Astrocyte (in vitro differentiated cells and primary cell): Measurements from ENCODE around the gene IKBKE. TPM values are rescaled to one million over a fixed set of nuclear protein-coding genes. Genes with fewer than 3 reads are reported as not detected.

Experiments
- DNase-seq: peaks from one replicate; pipeline ENCODE4 v3.0.0-alpha.2; 2010; ENCODE audit warnings: low read depth
- FAIRE-seq: peaks from 2 replicates; lab custom pipeline; 2011; peaks lifted over from hg19 to GRCh38; lab: Jason Lieb, UNC
- H2AFZ ChIP-seq: 2 replicates; pipeline ENCODE4 v1.6.0; 2012; ENCODE audit warnings: low read depth, low read length, inconsistent platforms
- H3K27ac ChIP-seq: 2 replicates; pipeline ENCODE4 v1.5.1; 2011; ENCODE audit warnings: low read depth, low read length, inconsistent platforms
- H3K27me3 ChIP-seq: 2 replicates; pipeline ENCODE4 v1.6.0; 2011; ENCODE audit warnings: low read length, inconsistent platforms; ENCODE audit not compliant: insufficient read depth
- H3K36me3 ChIP-seq: 2 replicates; pipeline ENCODE4 v1.5.1; 2011; ENCODE audit warnings: low read length, inconsistent platforms; ENCODE audit not compliant: insufficient read depth
- H3K4me1 ChIP-seq: 2 replicates; pipeline ENCODE4 v1.5.1; 2011; ENCODE audit warnings: low read length, inconsistent platforms; ENCODE audit not compliant: insufficient read depth
- H3K4me2 ChIP-seq: 2 replicates; pipeline ENCODE4 v1.6.0; 2012; ENCODE audit warnings: low read length, inconsistent platforms
- H3K4me3 ChIP-seq: 2 replicates; pipeline ENCODE4 v1.5.1; 2011; ENCODE audit warnings: low read depth, mild to moderate bottlenecking, low read length, inconsistent platforms; ENCODE audit not compliant: insufficient read depth
- H3K79me2 ChIP-seq: 2 replicates; pipeline ENCODE4 v1.6.0; 2012; ENCODE audit warnings: mild to moderate bottlenecking, low read length, inconsistent platforms; ENCODE audit not compliant: insufficient read depth
- H3K9ac ChIP-seq: 2 replicates; pipeline ENCODE4 v1.6.0; 2012; ENCODE audit warnings: mild to moderate bottlenecking, low read length, inconsistent platforms
- H3K9me3 ChIP-seq: 2 replicates; pipeline ENCODE4 v1.5.1; 2012; ENCODE audit warnings: low read depth, mild to moderate bottlenecking, low read length, inconsistent platforms; ENCODE audit not compliant: insufficient read depth
- H4K20me1 ChIP-seq: 2 replicates; pipeline ENCODE4 v1.6.0; 2012; ENCODE audit warnings: low read length, inconsistent platforms; ENCODE audit not compliant: insufficient read depth
- H3K27ac Mint-ChIP-seq: one replicate; pipeline ENCODE4 v1.8.0; 2021; ENCODE audit warnings: mild to moderate bottlenecking, mixed read lengths; ENCODE audit not compliant: unreplicated experiment
- H3K27me3 Mint-ChIP-seq: one replicate; pipeline ENCODE4 v1.8.0; 2021; ENCODE audit warnings: low read depth, mixed read lengths; ENCODE audit not compliant: unreplicated experiment
- H3K36me3 Mint-ChIP-seq: one replicate; pipeline ENCODE4 v1.8.0; 2021; ENCODE audit warnings: low read depth, mixed read lengths; ENCODE audit not compliant: unreplicated experiment
- H3K4me1 Mint-ChIP-seq: one replicate; pipeline ENCODE4 v1.8.0; 2021; ENCODE audit warnings: low read depth, mixed read lengths; ENCODE audit not compliant: unreplicated experiment
- H3K4me3 Mint-ChIP-seq: one replicate; pipeline ENCODE4 v1.8.0; 2021; ENCODE audit warnings: mild to moderate bottlenecking, moderate library complexity, mixed read lengths; ENCODE audit not compliant: unreplicated experiment
- H3K9me3 Mint-ChIP-seq: one replicate; pipeline ENCODE4 v1.8.0; 2021; ENCODE audit warnings: mild to moderate bottlenecking, mixed read lengths; ENCODE audit not compliant: unreplicated experiment
- EZH2 ChIP-seq: IDR thresholded peaks from 2 replicates; pipeline ENCODE4 v1.6.1; 2012; ENCODE audit warnings: mild to moderate bottlenecking, low read length, inconsistent platforms; ENCODE audit not compliant: insufficient read depth
- total RNA-seq: library from RNA; stranded (reverse); gene quantifications from 2 replicates; pipeline ENCODE4 v1.2.1, GENCODE V29; 2021
- TF ChIP-seq, protein P1 (sequence below): IDR thresholded peaks from 2 replicates; pipeline ENCODE4 v1.5.1; 2011; ENCODE audit warnings: low read depth, mild to moderate bottlenecking, inconsistent platforms, low read length, moderate library complexity; ENCODE audit not compliant: insufficient read depth

Gene IKBKE
- total RNA-seq, 1 donor from 2014 or later = 17.0 TPM

- H4K20me1 ChIP-seq = peaks cover 14% of the 10 kb centered on the region
- Mint-ChIP-seq H3K4me1 (peaks cover 14% of the 10 kb centered on the region), H3K36me3 (peaks cover 59% of the 10 kb centered on the region), H3K27me3 (no peaks in the 10 kb centered on the region), H3K4me3 (no peak overlapping the region), H3K9me3 (no peaks in the 10 kb centered on the region), H3K27ac (no peak overlapping the region)
- FAIRE-seq = no peak
- peaks cover 12% of the 10 kb centered on the region for H3K4me1 ChIP-seq
- H3K9ac ChIP-seq = no peak overlapping the region
- peaks cover 7% of the 10 kb centered on the region for H3K36me3 ChIP-seq
- H3K27me3 ChIP-seq = no peaks in the 10 kb centered on the region
- H3K4me2 ChIP-seq = no peak overlapping the region
- DNase-seq = peak; percentile 52
- no peak overlapping the region for H2AFZ ChIP-seq
- no peaks in the 10 kb centered on the region for H3K9me3 ChIP-seq
- no peaks in the 10 kb centered on the region for H3K79me2 ChIP-seq
- TF ChIP-seq, protein P1, sequence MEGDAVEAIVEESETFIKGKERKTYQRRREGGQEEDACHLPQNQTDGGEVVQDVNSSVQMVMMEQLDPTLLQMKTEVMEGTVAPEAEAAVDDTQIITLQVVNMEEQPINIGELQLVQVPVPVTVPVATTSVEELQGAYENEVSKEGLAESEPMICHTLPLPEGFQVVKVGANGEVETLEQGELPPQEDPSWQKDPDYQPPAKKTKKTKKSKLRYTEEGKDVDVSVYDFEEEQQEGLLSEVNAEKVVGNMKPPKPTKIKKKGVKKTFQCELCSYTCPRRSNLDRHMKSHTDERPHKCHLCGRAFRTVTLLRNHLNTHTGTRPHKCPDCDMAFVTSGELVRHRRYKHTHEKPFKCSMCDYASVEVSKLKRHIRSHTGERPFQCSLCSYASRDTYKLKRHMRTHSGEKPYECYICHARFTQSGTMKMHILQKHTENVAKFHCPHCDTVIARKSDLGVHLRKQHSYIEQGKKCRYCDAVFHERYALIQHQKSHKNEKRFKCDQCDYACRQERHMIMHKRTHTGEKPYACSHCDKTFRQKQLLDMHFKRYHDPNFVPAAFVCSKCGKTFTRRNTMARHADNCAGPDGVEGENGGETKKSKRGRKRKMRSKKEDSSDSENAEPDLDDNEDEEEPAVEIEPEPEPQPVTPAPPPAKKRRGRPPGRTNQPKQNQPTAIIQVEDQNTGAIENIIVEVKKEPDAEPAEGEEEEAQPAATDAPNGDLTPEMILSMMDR = no peak
- no peak overlapping the region for H3K27ac ChIP-seq
- no peak overlapping the region for H3K4me3 ChIP-seq
These were observed 25.2 kb upstream of the IKBKE start for GRCh38 chr1:206445116-206445515.

GRCh38 chr1:206445911-206446356 lies 24.3 kb upstream of the IKBKE start:
- H3K4me3 Mint-ChIP-seq = no peak overlapping the region
- Histone ChIP-seq H3K27me3 (no peaks in the 10 kb centered on the region), H3K36me3 (peaks cover 14% of the 10 kb centered on the region), H3K4me3 (no peak overlapping the region), H3K4me2 (no peak overlapping the region), H2AFZ (no peak overlapping the region), H3K4me1 (peaks cover 12% of the 10 kb centered on the region), H4K20me1 (peaks cover 14% of the 10 kb centered on the region), H3K9ac (no peak overlapping the region), H3K27ac (no peak overlapping the region), H3K79me2 (no peaks in the 10 kb centered on the region), H3K9me3 (no peaks in the 10 kb centered on the region)
- TF ChIP-seq EZH2 = no peak
- TF ChIP-seq, protein P1 = no peak
- H3K27ac Mint-ChIP-seq = no peak overlapping the region
- H3K9me3 Mint-ChIP-seq = no peaks in the 10 kb centered on the region
- FAIRE-seq (no peak), DNase-seq (no peak)
- H3K4me1 Mint-ChIP-seq = peaks cover 19% of the 10 kb centered on the region
- peaks cover 55% of the 10 kb centered on the region for H3K36me3 Mint-ChIP-seq
- no peaks in the 10 kb centered on the region for H3K27me3 Mint-ChIP-seq

DNA sequence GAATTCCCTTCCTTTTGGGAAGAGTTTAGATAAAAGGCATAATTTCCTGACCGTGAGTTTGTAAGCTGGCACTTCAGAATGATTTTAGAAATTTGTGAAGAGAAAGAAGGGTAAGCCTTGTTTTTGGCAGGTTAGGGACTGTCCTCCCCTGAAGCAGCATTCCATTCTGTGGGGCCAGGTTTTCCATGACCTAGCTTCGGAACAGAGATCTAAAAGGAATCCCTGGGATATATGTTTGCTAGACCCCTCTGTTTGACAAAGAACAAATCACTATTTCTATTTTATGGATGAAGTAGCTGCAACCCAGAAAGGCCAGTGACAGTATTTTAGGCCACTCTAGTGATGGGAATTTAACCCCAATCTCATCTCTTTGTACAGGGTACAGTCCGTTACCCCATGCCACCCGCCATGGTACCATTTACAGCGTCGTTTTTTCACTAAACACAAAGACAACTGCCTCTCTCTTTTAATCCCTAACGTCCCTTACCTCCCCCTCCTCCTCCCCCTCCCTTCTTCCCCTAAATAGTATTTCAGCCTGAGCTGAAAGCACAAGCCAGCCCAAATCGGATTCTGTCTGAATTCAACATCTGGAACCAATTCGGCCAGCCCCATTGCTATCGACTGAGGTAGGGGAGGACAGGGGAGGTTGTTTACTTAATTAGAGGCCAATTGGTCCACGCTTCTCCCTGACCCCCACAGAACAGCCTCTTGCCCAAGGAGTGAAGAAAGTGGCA lies 23.4 kb upstream of the IKBKE start:
- H3K27me3 Mint-ChIP-seq = no peaks in the 10 kb centered on the region
- Histone ChIP-seq H3K4me3 (no peak overlapping the region), H3K9me3 (no peaks in the 10 kb centered on the region), H3K27me3 (no peaks in the 10 kb centered on the region), H4K20me1 (peaks cover 14% of the 10 kb centered on the region), H3K9ac (no peak overlapping the region), H3K4me2 (no peak overlapping the region), H3K4me1 (peaks cover 10% of the 10 kb centered on the region), H3K36me3 (peaks cover 24% of the 10 kb centered on the region), H3K27ac (no peak overlapping the region), H2AFZ (no peak overlapping the region), H3K79me2 (no peaks in the 10 kb centered on the region)
- H3K4me1 Mint-ChIP-seq = peaks cover 19% of the 10 kb centered on the region
- peaks cover 58% of the 10 kb centered on the region for H3K36me3 Mint-ChIP-seq
- H3K9me3 Mint-ChIP-seq = no peaks in the 10 kb centered on the region
- no peak for DNase-seq
- no peak overlapping the region for H3K27ac Mint-ChIP-seq
- no peak overlapping the region for H3K4me3 Mint-ChIP-seq
- TF ChIP-seq, protein P1 = no peak
- no peak for TF ChIP-seq EZH2
- no peak for FAIRE-seq
